GM18951 (cell line): ENCODE results near the gene ZDHHC20.

Source experiments
- POLR2A ChIP-seq: IDR thresholded peaks from 4 replicates; pipeline ENCODE4 v1.6.1; 2011; ENCODE audit warnings: mild to moderate bottlenecking; ENCODE audit not compliant: insufficient read length, insufficient read depth; ENCODE audit errors: extremely low read depth
- in situ Hi-C: fragments of 300-500 bp; cut with MboI; formaldehyde crosslinking; loops from one replicate; pipeline ENCODE4 v1.12.0; 2022; ENCODE audit warnings: low sequenced_read_pairs, mixed read lengths, inconsistent platforms; ENCODE audit not compliant: unreplicated experiment

The ZDHHC20 gene

GRCh38 chr13:21364916-21365315, 94.2 kb downstream of the ZDHHC20 start:
- TF ChIP-seq POLR2A: no peak
- in situ Hi-C loops: no loop called here

GRCh38 chr13:21364357-21364756, 94.7 kb downstream of the ZDHHC20 start:
- in situ Hi-C loops: no loop called here
- TF ChIP-seq POLR2A: no peak

GRCh38 chr13:21362741-21363140, 96.4 kb downstream of the ZDHHC20 start:
- no peak for TF ChIP-seq POLR2A
- in situ Hi-C loops: no loop called here

GRCh38 chr13:21361706-21362105, 97.4 kb downstream of the ZDHHC20 start:
- in situ Hi-C loops: no loop called here
- no peak for TF ChIP-seq POLR2A

GRCh38 chr13:21361123-21361522, 98.0 kb downstream of the ZDHHC20 start:
- in situ Hi-C loops: no loop called here
- TF ChIP-seq POLR2A: no peak

GRCh38 chr13:21360463-21360862, 98.6 kb downstream of the ZDHHC20 start:
- TF ChIP-seq POLR2A: no peak
- in situ Hi-C loops: no loop called here

- no peak for TF ChIP-seq POLR2A
- in situ Hi-C loops: no loop called here
Observed at GRCh38 chr13:21359855-21360254, 99.2 kb downstream of the ZDHHC20 start.

GRCh38 chr13:21355304-21355703, 103.8 kb downstream of the ZDHHC20 start:
- in situ Hi-C loops: no loop called here
- no peak for TF ChIP-seq POLR2A

GRCh38 chr13:21354721-21355120, 104.4 kb downstream of the ZDHHC20 start:
- in situ Hi-C loops: no loop called here
- no peak for TF ChIP-seq POLR2A

GRCh38 chr13:21348488-21349120, 110.5 kb downstream of the ZDHHC20 start:
- in situ Hi-C loops: no loop called here
- no peak for TF ChIP-seq POLR2A

GRCh38 chr13:21347753-21348318, 111.3 kb downstream of the ZDHHC20 start:
- in situ Hi-C loops: no loop called here
- no peak for TF ChIP-seq POLR2A

- peak; percentile 23 for TF ChIP-seq POLR2A
- in situ Hi-C loops: no loop called here
Observed at GRCh38 chr13:21344662-21345176, 114.4 kb downstream of the ZDHHC20 start.

GRCh38 chr13:21343659-21344058, 115.4 kb downstream of the ZDHHC20 start:
- in situ Hi-C loops: no loop called here
- TF ChIP-seq POLR2A: no peak

- in situ Hi-C loops: no loop called here
- no peak for TF ChIP-seq POLR2A
Observed at GRCh38 chr13:21342699-21343442, 116.2 kb downstream of the ZDHHC20 start.
